HCT116 (cell line): Measurements from ENCODE around the gene OR4E1. TPM values are rescaled to one million over a fixed set of nuclear protein-coding genes. Genes with fewer than 3 reads are reported as not detected.

Source experiments
- ATAC-seq: fragments of 200-7000 bp; cut with Tn5 transposase; 2 replicates; pipeline ENCODE4 v1.9.1; 2020; ENCODE audit warnings: mild to moderate bottlenecking, moderate library complexity
- BruUV-seq: library from RNA; stranded (reverse); fragments of 400-500 nt; replicated peaks from 2 replicates; lab custom pipeline; 2021; lab: Mats Ljungman, UMichigan
- CTCF ChIA-PET: fragments of 300-600 bp; sonication (Branson Sonifier 250); formaldehyde crosslinking; loops from one replicate; lab custom pipeline; 2021; ENCODE audit warnings: antibody characterized with exemption; lab: Charles Lee
- POLR2A ChIA-PET: fragments of 300-600, 350-600 bp; sonication (Branson Sonifier 250); formaldehyde crosslinking; loops from one replicate; lab custom pipeline; 2021; ENCODE audit warnings: antibody characterized with exemption; lab: Charles Lee
- RAD21 ChIA-PET, 2 experiments: fragments of 300-600 bp; sonication (Branson Sonifier 250); formaldehyde crosslinking; loops; one replicate each; lab custom pipeline; 2023; ENCODE audit warnings: low total read pairs in 2 of 2; ENCODE audit not compliant: uncharacterized antibody in 2 of 2, unreplicated experiment in 2 of 2, low non-redundant PET in 1 of 2; lab: Charles Lee
- DNase-seq: peaks from one replicate; pipeline ENCODE4 v3.0.0-alpha.2; 2010; ENCODE audit warnings: low read depth, low spot score
- H2AFZ ChIP-seq: fragments of 200-600 bp; shearing (Covaris generic), sonication (generic); 2 replicates; pipeline ENCODE4 v1.6.1; 2017; ENCODE audit warnings: low read depth, mixed run types, mixed read lengths, antibody characterized with exemption, low read length; ENCODE audit not compliant: poor library complexity, severe bottlenecking
- H3K27ac ChIP-seq: 2 replicates; pipeline ENCODE4 v1.5.1; 2012; ENCODE audit warnings: low read depth, low read length
- H3K27me3 ChIP-seq: fragments of 200-600 bp; sonication (generic); 2 replicates; pipeline ENCODE4 v1.6.1; 2016; ENCODE audit warnings: mixed run types, low read length, mixed read lengths; ENCODE audit not compliant: insufficient read depth
- H3K36me3 ChIP-seq, 2 experiments: fragments of 200-500 bp in 1 of 2; fragments of 200-600 bp in 1 of 2; sonication (Bioruptor generic) in 1 of 2; sonication (generic) in 1 of 2; 2 replicates each; pipeline versions ENCODE4 v1.5.1 to v1.6.1; 2014 to 2016; ENCODE audit warnings: low read length in 2 of 2, inconsistent platforms in 1 of 2, mixed read lengths in 1 of 2, mixed run types in 1 of 2; ENCODE audit not compliant: insufficient read depth in 2 of 2, control insufficient read depth in 1 of 2
- H3K4me1 ChIP-seq, 2 experiments: fragments of 200-600 bp in 1 of 2; sonication (generic) in 1 of 2; 2 replicates each; pipeline versions ENCODE4 v1.5.1 to v1.6.1; 2012 to 2017; ENCODE audit warnings: low read length in 2 of 2, inconsistent platforms in 1 of 2, mild to moderate bottlenecking in 1 of 2, mixed read lengths in 1 of 2, mixed run types in 1 of 2, moderate library complexity in 1 of 2; ENCODE audit not compliant: insufficient read depth in 2 of 2, control insufficient read depth in 1 of 2
- H3K4me2 ChIP-seq: fragments of 200-600 bp; sonication (generic); 2 replicates; pipeline ENCODE4 v1.6.1; 2017; ENCODE audit warnings: mixed run types, low read length, mixed read lengths
- H3K4me3 ChIP-seq, 2 experiments: fragments of 200-600 bp in 1 of 2; sonication (generic) in 1 of 2; replicated peaks in 1 of 2; 2 replicates each; pipeline ENCODE4 v1.5.1; 2011 to 2016; ENCODE audit warnings: low read length in 2 of 2, control low read depth in 1 of 2, low read depth in 1 of 2, mild to moderate bottlenecking in 1 of 2, mixed read lengths in 1 of 2, mixed run types in 1 of 2
- H3K79me2 ChIP-seq: fragments of 200-600 bp; sonication (generic); 2 replicates; pipeline ENCODE4 v1.6.1; 2017; ENCODE audit warnings: mild to moderate bottlenecking, mixed run types, low read length, moderate library complexity, mixed read lengths; ENCODE audit not compliant: insufficient read depth
- H3K9ac ChIP-seq: fragments of 200-600 bp; sonication (generic); 2 replicates; pipeline ENCODE4 v1.6.1; 2016; ENCODE audit warnings: low read length, mixed read lengths
- H3K9me2 ChIP-seq: fragments of 200-600 bp; sonication (generic), shearing (Covaris generic); 2 replicates; pipeline ENCODE4 v1.6.1; 2017; ENCODE audit warnings: mixed run types, mild to moderate bottlenecking, moderate library complexity; ENCODE audit not compliant: insufficient read depth
- H3K9me3 ChIP-seq, 2 experiments: fragments of 200-500 bp in 1 of 2; fragments of 200-600 bp in 1 of 2; sonication (Bioruptor generic) in 1 of 2; sonication (generic) in 1 of 2; 2 replicates each; pipeline ENCODE4 v1.6.1; 2014 to 2017; ENCODE audit warnings: low read length in 2 of 2, mixed read lengths in 2 of 2, inconsistent platforms in 1 of 2, low read depth in 1 of 2, mild to moderate bottlenecking in 1 of 2, mixed run types in 1 of 2, moderate library complexity in 1 of 2; ENCODE audit not compliant: control insufficient read depth in 1 of 2, insufficient read depth in 1 of 2
- H4K20me1 ChIP-seq: fragments of 200-600 bp; sonication (generic), shearing (Covaris generic); 2 replicates; pipeline ENCODE4 v1.6.1; 2017; ENCODE audit warnings: mixed run types, mild to moderate bottlenecking, moderate library complexity; ENCODE audit not compliant: insufficient read depth
- CBX3 ChIP-seq: IDR thresholded peaks from 2 replicates; pipeline ENCODE4 v1.6.1; 2012; ENCODE audit warnings: low read depth
- CEBPB ChIP-seq: IDR thresholded peaks from 2 replicates; pipeline ENCODE4 v1.6.1; 2012; ENCODE audit warnings: low read depth
- ELF1 ChIP-seq: IDR thresholded peaks from 2 replicates; pipeline ENCODE4 v1.6.1; 2012; ENCODE audit warnings: low read depth, borderline replicate concordance
- EZH2phosphoT487 ChIP-seq: fragments of 200-600 bp; IDR thresholded peaks from 2 replicates; pipeline ENCODE4 v1.6.1; 2018; ENCODE audit warnings: antibody characterized with exemption, borderline replicate concordance
- JUND ChIP-seq: IDR thresholded peaks from 2 replicates; pipeline ENCODE4 v1.6.1; 2012
- MAX ChIP-seq: IDR thresholded peaks from 2 replicates; pipeline ENCODE4 v1.6.1; 2012
- POLR2A ChIP-seq: IDR thresholded peaks from 2 replicates; pipeline ENCODE4 v1.7.0; 2011; ENCODE audit warnings: borderline replicate concordance; ENCODE audit not compliant: insufficient read depth, insufficient read length; ENCODE audit errors: extremely low read depth
- POLR2AphosphoS5 ChIP-seq: IDR thresholded peaks from 2 replicates; pipeline ENCODE4 v1.6.1; 2011; ENCODE audit warnings: mild to moderate bottlenecking, low read depth, low read length, moderate library complexity
- RAD21 ChIP-seq: IDR thresholded peaks from 2 replicates; pipeline ENCODE4 v1.6.1; 2012; ENCODE audit warnings: low read depth, mild to moderate bottlenecking
- REST ChIP-seq: IDR thresholded peaks from 2 replicates; pipeline ENCODE4 v1.6.1; 2012; ENCODE audit warnings: low read depth
- SIN3A ChIP-seq: IDR thresholded peaks from 2 replicates; pipeline ENCODE4 v1.6.1; 2012; ENCODE audit warnings: low read depth
- SP1 ChIP-seq: IDR thresholded peaks from 2 replicates; pipeline ENCODE4 v1.6.1; 2012; ENCODE audit warnings: low read depth
- SRF ChIP-seq: IDR thresholded peaks from 2 replicates; pipeline ENCODE4 v1.6.1; 2012; ENCODE audit warnings: low read depth
- TCF7L2 ChIP-seq: IDR thresholded peaks from 2 replicates; pipeline ENCODE4 v1.7.0; 2011; ENCODE audit warnings: borderline replicate concordance, inconsistent platforms; ENCODE audit not compliant: insufficient read depth, insufficient read length; ENCODE audit errors: extremely low read depth
- YY1 ChIP-seq: IDR thresholded peaks from 2 replicates; pipeline ENCODE4 v1.6.1; 2011; ENCODE audit warnings: low read length, low read depth, moderate library complexity, mild to moderate bottlenecking; ENCODE audit not compliant: insufficient replicate concordance; ENCODE audit errors: extremely low read depth
- ZBTB33 ChIP-seq: IDR thresholded peaks from 2 replicates; pipeline ENCODE4 v1.6.1; 2011; ENCODE audit warnings: mild to moderate bottlenecking, low read length, moderate library complexity; ENCODE audit not compliant: insufficient replicate concordance; ENCODE audit errors: extremely low read depth
- ZFX ChIP-seq: fragments of 450-650 bp; IDR thresholded peaks from 2 replicates; pipeline ENCODE4 v1.6.1; 2017
- ZNF274 ChIP-seq: fragments of 200-500 bp; sonication (Bioruptor generic); IDR thresholded peaks from 2 replicates; pipeline ENCODE4 v1.6.1; 2014; ENCODE audit warnings: mild to moderate bottlenecking, low read depth, low read length, inconsistent platforms
- intact Hi-C: fragments of 100-400 bp; cut with micrococcal nuclease; formaldehyde crosslinking; loops from 2 replicates; pipeline ENCODE4 v1.10.0; 2022
- total RNA-seq: library from RNA; stranded (reverse); gene quantifications from one replicate; pipeline ENCODE4 v1.2.1, GENCODE V29; 2021; ENCODE audit not compliant: unreplicated experiment

OR4E1 gene
- total RNA-seq, 1 experiment from 2014 or later, result not detected

GRCh38 chr14:21653331-21653885 is 20.2 kb downstream of the OR4E1 start, which contains the start of gene OR4E2 (continued):
- TF ChIP-seq SIN3A (no peak), SRF (no peak), ZBTB33 (no peak), CEBPB (no peak), EZH2phosphoT487 (no peak), TCF7L2 (no peak)

GRCh38 chr14:21652209-21652808 is 21.3 kb downstream of the OR4E1 start:
- Histone ChIP-seq H3K79me2 (no peaks in the 10 kb centered on the region), H3K4me1 (no peaks in the 10 kb centered on the region), H3K4me3 (no peak overlapping the region), H3K27ac (no peak overlapping the region), H2AFZ (no peak overlapping the region), H3K9ac (no peak overlapping the region), H3K27me3 (peaks cover 40% of the 10 kb centered on the region), H3K36me3 (no peaks in the 10 kb centered on the region), H3K9me3 (no peaks in the 10 kb centered on the region), H3K4me2 (no peak overlapping the region), H3K9me2 (no peaks in the 10 kb centered on the region), H4K20me1 (no peaks in the 10 kb centered on the region)
- ATAC-seq (no peak), DNase-seq (no peak)
- CTCF ChIA-PET, result no interaction called here
- POLR2A ChIA-PET, result no interaction called here
- intact Hi-C loops, result no loop called here
- RAD21 ChIA-PET, result no interaction called here
- BruUV-seq, result no TSS peak
- no peak for TF ChIP-seq YY1
- TF ChIP-seq CEBPB, result no peak
- TF ChIP-seq ELF1, result no peak
- no peak for TF ChIP-seq JUND
- TF ChIP-seq EZH2phosphoT487, result no peak
- no peak for TF ChIP-seq RAD21
- no peak for TF ChIP-seq POLR2AphosphoS5
- no peak for TF ChIP-seq SRF
- no peak for TF ChIP-seq ZNF274
- TF ChIP-seq ZBTB33, result no peak
- TF ChIP-seq POLR2A, result no peak
- TF ChIP-seq SP1, result no peak
- TF ChIP-seq ZFX, result no peak
- no peak for TF ChIP-seq CBX3
- no peak for TF ChIP-seq MAX
- no peak for TF ChIP-seq REST
